Left hindlimb (tissue), 1 donor: ENCODE data around the gene SUPT3H.

Source experiments
- DNase-seq: peaks from one replicate; pipeline ENCODE4 v3.0.0-alpha.2; 2018

The SUPT3H gene

GRCh38 chr6:44983467-44984365, 394.0 kb downstream of the SUPT3H start:
- no peak for DNase-seq

DNA sequence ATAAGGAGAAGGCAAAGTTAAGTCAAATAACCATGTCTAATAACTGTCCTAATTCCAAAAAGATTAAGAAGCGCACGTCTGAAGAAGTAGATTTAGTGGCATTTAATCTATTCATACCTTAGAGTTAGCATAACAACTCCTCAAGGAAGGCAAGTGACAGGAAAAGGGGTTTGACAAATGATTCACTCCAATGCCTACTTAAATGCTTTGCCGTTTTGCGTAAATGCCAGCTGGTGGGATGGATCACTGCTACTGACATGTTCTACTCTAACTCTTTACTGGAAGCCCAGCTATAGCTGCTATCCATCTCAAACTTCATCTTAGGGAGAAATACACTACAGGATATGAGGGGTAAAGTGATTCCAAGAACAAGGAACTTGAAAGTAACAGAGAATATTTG, 396.9 kb downstream of the SUPT3H start:
- DNase-seq = no peak

GRCh38 chr6:44976677-44977641, 400.8 kb downstream of the SUPT3H start:
- no peak for DNase-seq

DNA sequence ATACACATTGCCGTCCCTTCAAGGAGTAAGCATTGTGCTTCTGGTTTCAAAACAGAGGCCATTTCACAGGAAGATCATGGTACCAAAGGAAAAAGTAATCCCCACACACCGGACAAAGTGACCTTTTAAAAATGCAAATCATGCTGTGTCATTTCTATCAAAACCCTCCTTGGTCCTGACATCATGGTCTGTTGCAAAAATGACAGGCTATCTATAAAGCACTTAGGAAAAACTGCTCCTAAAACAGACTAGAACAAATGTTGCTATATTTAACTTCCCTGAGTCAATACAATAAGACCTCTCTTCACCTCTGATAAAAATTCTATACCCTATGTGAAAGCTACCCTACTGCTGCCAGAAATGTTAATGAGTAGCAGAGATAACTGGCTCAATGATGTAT, 403.2 kb downstream of the SUPT3H start:
- DNase-seq = no peak

DNA sequence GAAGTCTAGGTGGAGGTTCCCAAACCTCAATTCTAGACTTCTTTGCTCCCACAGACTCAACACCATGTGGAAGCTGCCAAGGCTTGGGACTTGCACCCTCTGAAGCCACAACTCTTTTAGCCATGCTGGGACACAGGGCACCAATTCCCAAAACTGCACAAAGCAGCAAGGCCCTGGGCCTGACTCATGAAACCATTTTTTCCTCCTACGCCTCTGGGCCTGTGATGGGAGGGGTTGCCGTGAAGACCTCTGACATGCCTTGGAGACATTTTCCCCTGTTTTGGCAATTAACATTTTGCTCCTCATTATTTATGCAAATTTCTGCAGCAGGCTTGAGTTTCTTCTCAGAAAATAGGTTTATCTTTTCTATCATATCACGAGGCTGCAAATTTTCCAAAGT, 405.0 kb downstream of the SUPT3H start:
- DNase-seq = no peak

DNA sequence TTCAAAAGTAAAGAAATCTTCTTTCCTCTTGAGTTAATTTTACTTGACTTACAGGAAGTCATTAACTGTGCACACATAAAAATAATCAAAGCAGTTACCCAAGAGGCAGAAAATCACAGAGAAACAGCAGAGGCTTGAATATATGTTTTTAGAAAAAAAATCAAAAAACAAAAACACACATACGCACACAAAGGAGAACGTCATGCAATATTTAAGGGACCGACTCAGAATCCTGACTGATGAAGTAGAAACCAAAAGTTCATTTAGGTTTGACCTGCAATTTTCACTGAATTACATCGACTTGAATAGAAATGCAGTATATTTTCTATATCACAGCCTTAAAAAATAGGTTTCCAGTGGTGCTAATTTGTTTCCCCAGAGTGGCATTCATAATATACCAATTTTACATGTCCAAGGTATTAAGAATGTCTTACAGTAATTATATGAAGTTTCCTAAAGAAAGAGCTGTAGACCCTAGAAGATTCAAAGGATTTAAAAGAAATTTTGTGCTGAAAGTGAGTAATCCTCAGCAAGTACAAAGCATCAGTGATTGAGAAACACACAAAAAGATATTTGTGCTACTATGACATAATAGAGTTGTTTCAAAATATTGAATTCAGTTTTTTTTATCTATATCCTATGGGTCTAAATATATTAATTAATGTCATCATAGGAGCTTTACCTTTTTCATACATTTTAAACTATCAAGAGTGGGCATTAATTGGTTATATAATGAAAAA, 408.1 kb downstream of the SUPT3H start:
- no peak for DNase-seq

DNA sequence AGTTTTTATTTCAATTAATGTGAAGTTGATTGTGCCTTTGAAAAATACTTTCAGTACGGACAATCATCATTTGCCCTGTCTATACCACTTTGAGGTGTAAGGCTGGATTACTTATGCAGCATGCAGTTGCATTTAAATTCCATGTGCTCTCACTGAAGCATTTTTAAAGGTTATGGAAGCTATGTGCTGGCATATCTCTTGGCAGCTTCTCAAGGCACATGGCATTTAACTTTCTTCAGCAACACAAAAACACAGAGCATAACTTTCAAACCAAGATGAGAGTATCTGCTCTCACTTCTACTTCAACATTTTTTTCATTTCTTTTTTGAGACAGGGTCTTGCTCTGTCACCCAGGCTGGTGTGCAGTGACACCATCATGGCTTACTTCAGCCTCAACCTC, 410.3 kb downstream of the SUPT3H start:
- no peak for DNase-seq

GRCh38 chr6:44966449-44967092, 411.2 kb downstream of the SUPT3H start:
- no peak for DNase-seq

DNA sequence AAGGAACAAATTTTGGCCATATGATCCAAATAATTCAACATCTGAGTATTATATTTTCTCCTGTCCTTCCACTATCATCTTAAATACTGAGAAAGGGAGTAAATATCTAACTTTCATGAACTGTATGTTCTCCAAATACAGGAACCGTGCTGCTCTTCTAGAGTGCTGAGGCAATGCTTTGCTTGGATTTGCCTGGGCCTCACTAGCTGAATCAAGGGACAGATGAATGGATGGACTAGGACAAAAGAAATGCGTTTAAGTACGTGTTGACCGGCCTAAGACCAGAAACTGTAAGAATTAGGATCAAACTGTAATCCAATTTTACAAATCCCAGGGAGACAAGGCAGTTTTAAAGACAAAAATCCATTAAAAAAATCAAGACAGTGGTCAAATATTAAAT, 412.0 kb downstream of the SUPT3H start:
- DNase-seq = no peak

DNA sequence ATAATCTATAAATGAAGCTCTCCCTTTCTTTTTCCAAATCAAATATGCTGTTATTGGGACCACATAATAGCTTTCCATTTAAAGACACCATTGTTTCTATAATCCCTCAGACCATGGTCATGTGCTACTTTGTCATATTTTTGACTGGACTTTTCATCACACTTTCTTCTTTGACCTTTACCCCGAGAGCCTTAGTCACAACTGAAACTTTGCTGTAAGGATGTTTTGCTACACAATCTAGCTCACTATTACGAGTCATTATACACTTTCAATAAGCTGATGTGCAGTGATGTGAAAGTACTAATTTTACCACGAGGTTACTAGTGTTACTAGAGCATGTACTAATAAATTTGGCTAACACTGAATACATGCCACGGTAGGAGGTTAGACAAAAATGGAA, 416.8 kb downstream of the SUPT3H start:
- no peak for DNase-seq

DNA sequence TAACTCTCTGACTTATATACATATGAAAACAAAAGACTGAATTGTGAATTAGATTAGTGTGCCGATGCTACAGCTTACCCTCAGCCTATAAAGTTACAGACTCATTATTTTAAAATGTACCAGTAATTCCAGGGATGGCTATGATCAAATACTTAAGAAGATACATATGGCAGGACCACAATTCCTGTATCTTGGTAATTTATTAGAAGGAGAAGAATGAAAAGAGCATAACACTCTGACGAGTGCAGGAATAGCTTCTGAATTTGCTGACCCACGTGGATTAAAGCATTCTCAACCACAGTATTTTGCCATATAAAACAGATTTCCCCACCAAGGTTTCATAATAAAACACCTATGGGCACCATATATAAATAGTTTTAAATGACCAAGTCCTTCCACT, 418.1 kb downstream of the SUPT3H start:
- DNase-seq = no peak

DNA sequence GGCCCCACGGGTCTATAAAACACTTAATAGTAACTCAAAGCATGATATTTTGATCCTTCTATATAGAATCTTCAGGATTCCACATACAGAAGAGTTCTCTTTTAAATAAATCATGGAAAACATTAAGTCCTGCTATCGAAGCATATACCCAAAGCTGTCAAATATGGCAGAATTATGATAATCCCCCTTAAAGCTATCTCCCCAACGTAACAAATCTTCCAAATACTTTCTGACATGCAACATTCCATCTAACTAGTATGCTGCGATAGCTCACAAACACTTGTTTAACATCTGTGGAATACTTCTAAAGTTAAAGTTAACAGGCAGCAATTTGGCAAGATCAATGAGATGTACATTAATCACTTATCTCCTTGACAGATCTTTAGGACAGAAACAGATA, 420.6 kb downstream of the SUPT3H start:
- DNase-seq = no peak

DNA sequence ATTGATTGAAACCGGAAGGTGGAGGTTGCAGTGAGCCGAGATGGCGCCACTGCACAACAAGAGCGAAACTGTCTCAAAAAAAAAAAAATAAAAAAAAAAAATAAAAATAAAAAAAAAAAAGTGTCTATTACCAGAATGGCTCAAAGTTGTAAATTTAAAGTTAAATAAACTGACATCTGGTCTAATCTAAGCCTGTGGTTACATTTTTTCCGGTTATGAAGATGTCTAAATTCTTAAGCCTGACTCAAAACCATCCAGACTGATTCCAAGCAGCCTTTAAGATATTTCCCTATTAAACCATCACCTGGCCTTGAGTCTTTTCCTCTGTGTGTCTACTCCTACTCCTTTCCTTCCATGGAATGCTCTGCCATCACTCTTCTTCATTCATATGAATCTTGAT, 421.3 kb downstream of the SUPT3H start:
- no peak for DNase-seq

DNA sequence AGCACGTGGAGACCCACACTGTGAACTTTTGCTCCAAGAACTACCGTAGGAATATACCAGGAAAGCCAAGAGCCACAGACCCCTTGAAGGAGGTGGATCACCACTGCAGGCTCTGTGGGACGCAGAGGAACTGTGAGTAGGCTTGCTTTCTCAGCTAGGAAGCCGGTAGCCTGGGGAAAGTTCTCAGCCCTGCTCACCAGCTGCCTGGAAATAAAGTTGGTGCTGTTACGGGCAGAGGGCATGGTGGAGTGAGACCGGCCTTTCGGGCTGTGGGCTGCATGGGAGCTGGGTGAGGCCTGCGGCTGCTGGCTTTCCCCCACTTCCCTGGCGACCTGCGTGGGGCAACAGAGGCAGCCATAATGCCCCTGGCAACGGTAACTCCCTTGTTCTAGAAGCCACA, 422.6 kb downstream of the SUPT3H start:
- DNase-seq = no peak

DNA sequence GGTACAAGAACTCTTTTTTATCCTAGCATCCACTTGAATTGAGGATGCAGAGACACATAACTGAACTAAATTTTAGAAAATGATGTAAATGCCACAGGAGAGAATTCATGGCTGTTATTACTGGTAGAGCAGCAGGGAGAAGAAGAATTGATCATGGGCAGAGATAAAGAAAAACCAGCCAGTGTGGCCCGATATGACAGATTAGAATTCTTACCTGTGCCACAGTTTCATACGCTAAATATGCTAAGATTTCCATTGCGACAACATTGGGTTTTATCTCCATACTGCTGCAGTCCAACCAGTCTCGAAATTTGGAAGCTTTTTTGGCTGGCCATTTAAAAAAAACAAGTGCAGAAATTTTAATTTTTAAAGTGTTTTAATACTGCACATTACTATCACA, 423.5 kb downstream of the SUPT3H start:
- no peak for DNase-seq

DNA sequence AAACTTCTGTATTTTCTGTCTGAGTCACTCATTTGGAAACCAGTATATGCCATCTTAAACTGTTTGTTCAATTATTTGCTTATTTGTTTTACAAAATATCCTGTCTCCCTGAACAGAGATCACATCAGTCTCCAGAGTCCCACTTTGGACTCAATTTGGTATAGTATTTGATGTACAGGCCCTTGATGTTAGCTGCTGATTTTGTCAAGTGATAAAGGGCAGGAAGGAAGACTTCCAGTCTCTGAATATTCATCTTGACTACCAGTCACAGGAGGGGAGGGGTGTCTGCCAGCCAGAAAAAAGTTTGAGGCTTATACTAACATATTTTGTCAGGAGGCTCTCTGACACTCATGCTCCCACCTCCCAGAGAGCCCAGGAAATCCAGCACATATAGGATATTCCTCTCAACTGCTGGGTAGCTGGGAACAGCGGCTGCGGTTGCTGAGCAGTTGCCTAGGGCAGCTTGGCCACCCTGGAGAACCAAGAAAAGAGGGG, 426.4 kb downstream of the SUPT3H start:
- DNase-seq = no peak

- DNase-seq = no peak
Observed at GRCh38 chr6:44949596-44950201, 428.0 kb downstream of the SUPT3H start.

DNA sequence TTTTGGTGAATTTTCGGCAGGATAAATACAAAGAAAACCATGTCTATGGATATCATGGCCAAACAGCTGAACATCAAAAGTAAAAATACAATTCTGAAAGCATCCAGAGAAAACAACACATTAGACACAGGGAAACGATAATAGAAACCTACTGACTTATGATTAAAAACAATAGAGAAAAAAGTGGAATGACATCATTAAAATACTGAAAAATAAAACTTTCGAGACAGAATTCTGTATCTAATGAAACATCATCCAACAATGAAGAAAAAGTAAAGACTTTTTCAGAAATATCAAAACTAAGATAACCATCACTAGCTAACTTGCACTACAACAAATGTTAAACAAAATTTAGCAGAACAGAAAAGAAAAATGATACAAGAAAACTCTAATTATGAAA, 434.2 kb downstream of the SUPT3H start:
- no peak for DNase-seq

DNA sequence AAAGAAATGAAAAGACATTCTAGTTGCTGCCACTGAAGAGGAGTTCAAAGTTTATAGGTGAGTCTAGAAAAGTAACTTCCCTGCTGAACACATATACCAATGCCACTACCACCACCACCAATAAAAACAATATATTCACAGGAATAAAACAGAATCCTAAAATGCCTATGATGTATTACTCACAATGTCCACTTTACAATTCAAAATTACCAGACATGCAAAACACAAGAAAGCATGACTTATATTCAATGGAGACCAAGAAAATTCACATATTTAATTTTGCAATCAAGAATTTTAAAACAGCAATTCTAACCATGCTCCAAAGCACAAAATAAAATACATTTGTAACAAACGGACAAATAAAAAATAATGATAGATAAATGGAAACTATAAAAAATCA, 434.9 kb downstream of the SUPT3H start:
- DNase-seq = no peak

- no peak for DNase-seq
Observed at GRCh38 chr6:44942201-44942600, 435.5 kb downstream of the SUPT3H start.

DNA sequence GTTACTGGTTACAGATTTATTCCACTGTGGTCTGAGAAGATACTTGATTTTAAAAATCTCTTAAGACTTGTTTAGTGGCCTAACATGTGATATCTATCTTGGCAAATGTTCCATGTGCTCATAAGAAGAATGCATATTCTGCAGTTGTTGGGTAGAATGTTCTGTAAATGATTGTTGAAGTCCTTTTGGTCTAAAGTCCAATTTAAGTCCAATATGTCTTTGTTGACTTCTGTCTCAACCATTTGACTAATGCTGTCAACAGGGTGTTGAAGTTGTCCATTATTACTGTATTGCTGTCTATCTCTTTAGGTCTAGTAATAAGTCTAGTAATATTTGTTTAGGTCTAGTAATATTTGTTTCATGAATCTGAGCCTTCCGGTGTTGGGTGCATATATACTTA, 437.4 kb downstream of the SUPT3H start:
- DNase-seq = no peak

DNA sequence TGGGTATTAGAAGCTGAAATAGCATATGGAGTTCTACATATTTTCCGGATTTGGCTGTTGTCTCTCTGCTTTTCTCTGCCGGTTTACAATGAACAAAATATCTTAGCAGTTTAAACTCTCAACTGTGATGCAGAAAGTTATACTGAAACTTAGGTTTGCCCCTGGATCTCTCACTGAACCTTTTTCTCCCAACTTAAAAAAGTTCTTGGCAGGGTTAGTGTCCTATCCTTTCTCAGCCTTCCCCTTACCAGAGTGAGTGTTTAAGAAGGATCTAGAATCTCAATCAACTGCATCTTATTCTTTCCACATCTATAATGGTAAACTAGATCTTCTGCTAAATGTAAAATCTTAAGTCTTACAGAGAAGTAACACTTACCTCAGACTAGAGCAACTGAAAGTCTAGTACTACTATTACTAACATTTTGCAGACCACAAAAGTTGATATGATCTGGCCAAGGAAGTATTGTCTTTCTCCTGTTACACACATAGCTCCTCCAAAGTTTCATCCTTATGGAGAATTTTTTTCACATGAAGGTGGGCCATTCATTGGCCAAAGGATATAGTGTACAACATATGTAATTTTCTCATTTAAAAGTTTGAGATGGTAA, 441.9 kb downstream of the SUPT3H start:
- DNase-seq = no peak
